CD1c-positive myeloid dendritic cell (primary cell): Measurements from ENCODE around the gene PGA3.
"Not testable (repeated sequence)": the region's sequence is repeated elsewhere in the genome, so short reads cannot be mapped to it uniquely, and the experiment has no call there.

ENCODE experiments used
- DNase-seq: peaks from one replicate; pipeline ENCODE4 v3.0.0-alpha.2; 2016; ENCODE audit errors: extremely low spot score

The PGA3 gene

DNA sequence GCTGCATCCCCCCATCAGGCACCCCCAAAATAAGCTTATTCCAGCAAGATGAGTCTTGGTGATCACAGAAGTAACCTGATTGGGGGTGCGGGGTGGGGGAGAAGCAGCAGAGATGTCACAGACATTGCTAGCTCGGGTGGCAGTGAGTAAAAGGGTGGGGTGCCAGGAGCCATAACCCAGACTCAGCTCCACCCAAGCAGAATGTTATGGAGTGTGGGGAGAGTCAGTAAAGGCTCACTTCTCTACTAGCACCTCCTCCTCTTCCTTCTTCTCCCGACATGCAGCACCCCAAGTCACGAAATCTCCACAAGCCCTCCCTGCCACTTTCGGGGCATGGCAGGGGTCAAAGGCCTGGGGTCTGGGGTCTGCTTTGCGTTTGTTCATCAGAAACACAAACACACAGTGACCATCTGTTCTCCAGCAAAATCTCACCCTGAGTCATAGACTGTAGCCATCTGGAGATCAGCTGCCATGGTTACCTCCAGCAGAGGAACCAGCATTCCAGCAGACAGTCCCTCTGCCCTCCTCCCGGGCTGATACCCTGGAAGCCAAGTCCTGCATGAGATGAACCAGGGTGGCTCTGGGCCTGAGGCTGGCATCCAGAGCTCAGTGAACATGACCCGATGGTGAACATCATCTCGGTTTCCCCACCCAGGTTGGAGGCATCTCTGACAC is 4.5 kb downstream of the PGA3 start:
- DNase-seq, result not testable (repeated sequence)

DNA sequence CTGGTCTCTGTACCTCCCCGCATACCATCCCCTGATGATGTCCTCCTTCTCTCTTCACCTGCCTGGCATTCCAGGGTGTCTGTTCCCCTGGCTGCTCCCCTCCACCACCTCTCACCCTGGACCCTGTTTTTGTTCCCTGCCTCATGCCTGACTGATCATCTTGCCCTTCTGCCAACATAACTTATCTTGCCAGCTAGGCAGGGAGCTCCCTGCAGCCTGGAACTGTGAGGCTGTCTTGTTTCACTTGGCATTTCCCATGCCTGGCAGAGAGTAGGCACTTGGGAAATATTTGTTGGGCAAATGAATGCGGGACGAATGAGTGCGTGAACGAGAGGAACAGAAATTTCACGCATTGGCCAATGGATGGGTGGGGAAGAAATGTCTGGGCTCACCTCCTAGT is 7.3 kb downstream of the PGA3 start:
- DNase-seq, result not testable (repeated sequence)

DNA sequence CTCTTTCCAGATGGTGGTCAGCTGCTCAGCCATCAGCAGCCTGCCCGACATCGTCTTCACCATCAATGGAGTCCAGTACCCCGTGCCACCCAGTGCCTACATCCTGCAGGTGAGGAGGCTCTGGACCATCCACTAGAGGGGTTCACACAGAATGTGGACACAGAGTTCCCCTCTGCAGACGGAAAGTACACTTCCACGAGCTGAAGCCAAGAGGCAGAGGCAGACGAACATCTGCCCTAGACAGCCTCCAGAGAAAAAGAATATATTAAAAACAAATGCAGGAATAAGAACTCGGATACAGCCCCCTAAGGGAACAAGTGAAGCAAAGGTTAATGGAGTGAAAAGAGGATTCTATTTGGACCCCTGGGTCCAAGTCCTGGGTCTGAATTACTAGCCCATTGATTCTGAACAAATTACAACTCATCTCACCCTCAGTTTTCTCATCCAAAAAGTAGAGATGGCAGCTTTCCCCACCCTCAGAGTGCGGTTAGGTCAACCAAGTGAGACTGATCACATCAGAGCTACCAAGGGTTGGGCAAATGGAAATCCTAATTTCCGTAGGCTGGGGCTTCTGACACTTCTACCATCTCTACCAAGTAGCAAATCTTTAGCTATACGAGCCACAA is 8.1 kb downstream of the PGA3 start:
- not testable (repeated sequence) for DNase-seq

DNA sequence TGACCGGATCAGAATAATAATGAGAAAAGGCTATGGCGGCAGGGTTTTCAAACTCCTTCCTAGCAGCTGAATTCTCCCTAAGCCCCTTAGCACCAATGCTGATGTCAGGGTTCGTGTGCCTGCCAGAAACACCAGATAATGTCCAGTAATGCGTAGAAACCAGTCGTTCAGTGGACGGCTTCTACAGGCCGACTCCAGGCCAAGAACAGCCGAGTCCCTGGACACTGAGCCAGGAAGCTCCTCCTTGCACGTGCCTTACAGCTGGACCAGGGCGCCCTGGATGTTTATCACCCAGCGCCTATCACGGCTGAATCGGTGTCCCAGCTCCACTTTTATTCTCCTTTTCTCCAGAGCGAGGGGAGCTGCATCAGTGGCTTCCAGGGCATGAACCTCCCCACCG is 8.9 kb downstream of the PGA3 start:
- DNase-seq, result not testable (repeated sequence)

DNA sequence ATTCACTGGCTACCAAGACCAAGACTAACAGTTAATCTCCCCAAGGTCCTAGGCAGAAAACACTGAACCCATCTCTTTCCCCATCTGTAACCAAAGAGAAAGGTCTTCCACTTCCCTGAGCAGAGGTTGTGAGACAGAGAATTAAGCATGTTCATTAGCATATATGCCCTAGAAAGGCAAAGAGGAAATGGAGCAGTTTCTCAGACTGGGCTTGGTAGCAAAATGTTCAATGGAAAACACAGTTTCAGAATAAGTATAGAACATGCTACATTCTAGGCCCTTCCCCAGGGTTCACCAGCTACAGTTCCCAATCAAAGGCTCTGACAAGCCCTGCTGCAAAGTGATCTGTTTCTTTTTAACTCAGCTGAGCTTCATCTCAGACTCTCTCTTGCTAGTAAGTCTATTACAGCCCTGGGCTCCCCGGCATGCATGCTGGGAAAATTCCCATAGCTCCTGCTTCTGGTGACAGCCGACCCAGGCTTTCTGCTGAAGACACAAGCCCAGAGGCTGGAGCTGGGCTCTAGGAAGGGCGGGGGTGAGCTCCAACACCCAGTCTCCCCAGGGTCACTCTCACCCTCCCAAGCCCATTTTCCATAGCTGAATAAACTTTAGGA is 10.5 kb downstream of the PGA3 start:
- DNase-seq, result not testable (repeated sequence)

DNA sequence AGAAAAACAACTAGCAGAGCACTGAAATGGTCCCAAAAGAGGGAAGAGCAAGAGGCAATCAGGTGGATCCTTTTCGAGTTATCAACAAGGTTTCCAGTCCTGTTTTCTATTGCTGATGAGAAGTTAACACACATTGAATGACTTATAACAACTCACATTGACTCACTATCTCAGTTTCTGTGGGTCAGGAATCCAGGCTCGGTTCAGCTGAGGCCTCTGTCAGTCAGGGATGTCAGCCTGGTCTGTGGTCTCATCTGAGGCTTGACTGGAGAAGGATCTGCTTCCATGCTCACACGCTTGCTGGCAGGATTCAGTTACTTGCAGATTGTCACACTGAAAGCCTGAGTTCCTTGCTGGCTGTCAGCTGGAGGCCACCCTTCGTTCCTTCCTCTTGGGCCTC is 15.0 kb downstream of the PGA3 start:
- DNase-seq, result not testable (repeated sequence)

DNA sequence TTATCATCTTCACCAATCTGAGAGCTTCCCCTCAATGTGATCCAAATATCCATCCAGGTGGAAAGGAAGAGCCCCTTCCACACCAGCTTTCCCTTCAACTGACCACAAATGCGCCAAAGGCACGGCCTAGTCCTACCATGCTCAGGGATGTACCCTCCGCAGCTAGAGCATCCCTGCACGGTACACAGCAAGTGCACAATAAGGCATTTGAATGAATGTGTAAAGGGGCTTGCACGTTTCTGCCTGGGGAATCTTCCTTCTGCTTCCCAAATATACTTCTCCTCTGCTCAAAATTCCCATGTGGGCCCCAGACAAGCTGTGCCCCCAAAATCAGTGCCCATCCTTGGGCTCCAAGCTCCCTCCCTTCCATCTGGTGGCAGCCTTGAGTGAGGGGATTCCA is 15.7 kb downstream of the PGA3 start:
- DNase-seq, result not testable (repeated sequence)

DNA sequence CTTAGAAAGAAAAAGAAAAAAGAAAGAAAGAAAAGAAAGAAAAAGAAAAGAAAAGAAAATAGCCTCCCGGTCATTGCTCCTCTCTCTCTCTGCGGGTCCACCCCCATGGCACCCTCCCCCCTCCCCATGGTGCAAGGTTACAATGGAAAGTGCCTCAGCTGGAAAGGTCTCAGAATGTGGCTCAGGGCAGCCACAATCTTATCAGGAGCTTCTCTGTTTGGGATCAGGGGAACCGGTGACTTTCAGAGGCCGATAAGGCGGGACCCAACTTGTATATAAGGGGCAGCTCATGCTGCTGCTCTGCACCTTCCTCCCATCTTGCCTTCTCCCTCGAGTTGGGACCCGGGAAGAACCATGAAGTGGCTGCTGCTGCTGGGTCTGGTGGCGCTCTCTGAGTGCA is 18.7 kb downstream of the PGA3 start, which contains the start of gene PGA4:
Gene PGA4, plus strand, starts transcription at position 301 of the 400 bp plus-strand sequence. Its CDS starts 54 bp downstream, at position 355.
- not testable (repeated sequence) for DNase-seq

DNA sequence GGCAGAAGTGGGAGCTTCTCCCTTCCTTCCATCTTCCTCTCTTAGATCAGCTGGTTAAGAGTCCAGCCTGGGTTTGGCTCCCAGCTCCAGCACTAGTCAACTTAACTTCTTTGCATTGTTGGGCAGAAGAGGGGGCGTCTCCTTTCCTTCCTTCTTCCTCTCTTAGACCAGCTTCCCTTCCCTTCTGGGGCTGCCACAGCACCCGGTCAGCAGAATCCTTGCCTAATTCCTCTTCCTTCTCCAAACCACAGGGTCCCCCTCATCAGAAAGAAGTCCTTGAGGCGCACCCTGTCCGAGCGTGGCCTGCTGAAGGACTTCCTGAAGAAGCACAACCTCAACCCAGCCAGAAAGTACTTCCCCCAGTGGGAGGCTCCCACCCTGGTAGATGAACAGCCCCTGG is 19.4 kb downstream of the PGA3 start:
- not testable (repeated sequence) for DNase-seq

DNA sequence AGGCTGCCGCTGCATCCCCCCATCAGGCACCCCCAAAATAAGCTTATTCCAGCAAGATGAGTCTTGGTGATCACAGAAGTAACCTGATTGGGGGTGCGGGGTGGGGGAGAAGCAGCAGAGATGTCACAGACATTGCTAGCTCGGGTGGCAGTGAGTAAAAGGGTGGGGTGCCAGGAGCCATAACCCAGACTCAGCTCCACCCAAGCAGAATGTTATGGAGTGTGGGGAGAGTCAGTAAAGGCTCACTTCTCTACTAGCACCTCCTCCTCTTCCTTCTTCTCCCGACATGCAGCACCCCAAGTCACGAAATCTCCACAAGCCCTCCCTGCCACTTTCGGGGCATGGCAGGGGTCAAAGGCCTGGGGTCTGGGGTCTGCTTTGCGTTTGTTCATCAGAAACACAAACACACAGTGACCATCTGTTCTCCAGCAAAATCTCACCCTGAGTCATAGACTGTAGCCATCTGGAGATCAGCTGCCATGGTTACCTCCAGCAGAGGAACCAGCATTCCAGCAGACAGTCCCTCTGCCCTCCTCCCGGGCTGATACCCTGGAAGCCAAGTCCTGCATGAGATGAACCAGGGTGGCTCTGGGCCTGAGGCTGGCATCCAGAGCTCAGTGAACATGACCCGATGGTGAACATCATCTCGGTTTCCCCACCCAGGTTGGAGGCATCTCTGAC is 23.3 kb downstream of the PGA3 start:
- not testable (repeated sequence) for DNase-seq

DNA sequence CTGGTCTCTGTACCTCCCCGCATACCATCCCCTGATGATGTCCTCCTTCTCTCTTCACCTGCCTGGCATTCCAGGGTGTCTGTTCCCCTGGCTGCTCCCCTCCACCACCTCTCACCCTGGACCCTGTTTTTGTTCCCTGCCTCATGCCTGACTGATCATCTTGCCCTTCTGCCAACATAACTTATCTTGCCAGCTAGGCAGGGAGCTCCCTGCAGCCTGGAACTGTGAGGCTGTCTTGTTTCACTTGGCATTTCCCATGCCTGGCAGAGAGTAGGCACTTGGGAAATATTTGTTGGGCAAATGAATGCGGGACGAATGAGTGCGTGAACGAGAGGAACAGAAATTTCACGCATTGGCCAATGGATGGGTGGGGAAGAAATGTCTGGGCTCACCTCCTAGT is 26.1 kb downstream of the PGA3 start:
- DNase-seq, result not testable (repeated sequence)

DNA sequence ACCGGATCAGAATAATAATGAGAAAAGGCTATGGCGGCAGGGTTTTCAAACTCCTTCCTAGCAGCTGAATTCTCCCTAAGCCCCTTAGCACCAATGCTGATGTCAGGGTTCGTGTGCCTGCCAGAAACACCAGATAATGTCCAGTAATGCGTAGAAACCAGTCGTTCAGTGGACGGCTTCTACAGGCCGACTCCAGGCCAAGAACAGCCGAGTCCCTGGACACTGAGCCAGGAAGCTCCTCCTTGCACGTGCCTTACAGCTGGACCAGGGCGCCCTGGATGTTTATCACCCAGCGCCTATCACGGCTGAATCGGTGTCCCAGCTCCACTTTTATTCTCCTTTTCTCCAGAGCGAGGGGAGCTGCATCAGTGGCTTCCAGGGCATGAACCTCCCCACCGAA is 27.7 kb downstream of the PGA3 start:
- DNase-seq, result not testable (repeated sequence)

DNA sequence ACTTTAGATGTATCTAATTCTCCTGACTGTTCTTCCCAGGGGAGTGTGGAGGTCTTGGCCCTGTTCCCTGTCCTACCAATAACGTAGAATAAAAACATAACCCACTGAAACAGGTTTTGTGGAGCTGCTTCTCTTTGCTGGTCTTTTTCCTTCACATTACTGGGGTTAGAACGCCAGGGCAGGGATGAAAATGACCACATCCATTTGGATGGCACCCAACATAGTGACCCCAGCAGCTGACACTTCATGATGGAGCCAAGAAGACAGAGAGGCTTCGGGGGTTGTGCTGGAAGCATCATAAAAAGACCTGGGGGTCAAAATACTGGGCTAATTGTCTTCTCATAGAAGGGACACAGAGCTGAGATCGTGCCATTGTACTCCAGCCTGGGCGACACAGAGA is 28.3 kb downstream of the PGA3 start:
- DNase-seq, result not testable (repeated sequence)

DNA sequence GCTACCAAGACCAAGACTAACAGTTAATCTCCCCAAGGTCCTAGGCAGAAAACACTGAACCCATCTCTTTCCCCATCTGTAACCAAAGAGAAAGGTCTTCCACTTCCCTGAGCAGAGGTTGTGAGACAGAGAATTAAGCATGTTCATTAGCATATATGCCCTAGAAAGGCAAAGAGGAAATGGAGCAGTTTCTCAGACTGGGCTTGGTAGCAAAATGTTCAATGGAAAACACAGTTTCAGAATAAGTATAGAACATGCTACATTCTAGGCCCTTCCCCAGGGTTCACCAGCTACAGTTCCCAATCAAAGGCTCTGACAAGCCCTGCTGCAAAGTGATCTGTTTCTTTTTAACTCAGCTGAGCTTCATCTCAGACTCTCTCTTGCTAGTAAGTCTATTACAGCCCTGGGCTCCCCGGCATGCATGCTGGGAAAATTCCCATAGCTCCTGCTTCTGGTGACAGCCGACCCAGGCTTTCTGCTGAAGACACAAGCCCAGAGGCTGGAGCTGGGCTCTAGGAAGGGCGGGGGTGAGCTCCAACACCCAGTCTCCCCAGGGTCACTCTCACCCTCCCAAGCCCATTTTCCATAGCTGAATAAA is 29.3 kb downstream of the PGA3 start:
- DNase-seq, result not testable (repeated sequence)

DNA sequence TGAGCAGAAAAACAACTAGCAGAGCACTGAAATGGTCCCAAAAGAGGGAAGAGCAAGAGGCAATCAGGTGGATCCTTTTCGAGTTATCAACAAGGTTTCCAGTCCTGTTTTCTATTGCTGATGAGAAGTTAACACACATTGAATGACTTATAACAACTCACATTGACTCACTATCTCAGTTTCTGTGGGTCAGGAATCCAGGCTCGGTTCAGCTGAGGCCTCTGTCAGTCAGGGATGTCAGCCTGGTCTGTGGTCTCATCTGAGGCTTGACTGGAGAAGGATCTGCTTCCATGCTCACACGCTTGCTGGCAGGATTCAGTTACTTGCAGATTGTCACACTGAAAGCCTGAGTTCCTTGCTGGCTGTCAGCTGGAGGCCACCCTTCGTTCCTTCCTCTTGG is 33.8 kb downstream of the PGA3 start:
- DNase-seq, result not testable (repeated sequence)

DNA sequence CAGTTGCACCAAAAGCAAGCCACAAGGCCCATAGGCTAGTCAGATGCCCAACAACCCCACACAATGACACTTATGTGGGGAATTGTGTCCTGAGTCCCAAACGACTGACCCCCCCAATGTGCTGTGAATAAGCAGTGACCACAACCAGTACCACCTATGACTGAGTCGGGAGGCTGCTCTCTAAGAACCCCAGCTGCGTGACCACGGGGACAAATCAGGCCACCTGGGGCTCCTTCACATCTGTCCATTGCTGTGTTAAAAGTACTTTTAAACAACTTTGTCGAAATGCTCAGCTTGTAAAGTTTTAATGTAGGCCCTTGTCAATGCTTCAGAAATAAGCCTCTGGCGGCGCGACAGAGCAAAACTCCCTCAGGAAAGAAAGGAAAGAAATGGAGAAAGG is 37.0 kb downstream of the PGA3 start:
- not testable (repeated sequence) for DNase-seq

DNA sequence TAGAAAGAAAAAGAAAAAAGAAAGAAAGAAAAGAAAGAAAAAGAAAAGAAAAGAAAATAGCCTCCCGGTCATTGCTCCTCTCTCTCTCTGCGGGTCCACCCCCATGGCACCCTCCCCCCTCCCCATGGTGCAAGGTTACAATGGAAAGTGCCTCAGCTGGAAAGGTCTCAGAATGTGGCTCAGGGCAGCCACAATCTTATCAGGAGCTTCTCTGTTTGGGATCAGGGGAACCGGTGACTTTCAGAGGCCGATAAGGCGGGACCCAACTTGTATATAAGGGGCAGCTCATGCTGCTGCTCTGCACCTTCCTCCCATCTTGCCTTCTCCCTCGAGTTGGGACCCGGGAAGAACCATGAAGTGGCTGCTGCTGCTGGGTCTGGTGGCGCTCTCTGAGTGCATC is 37.6 kb downstream of the PGA3 start, which contains the start of gene PGA5:
Gene PGA5, plus strand, starts transcription at position 301 of the 400 bp plus-strand sequence. Its CDS starts 52 bp downstream, at position 353.
- not testable (repeated sequence) for DNase-seq

DNA sequence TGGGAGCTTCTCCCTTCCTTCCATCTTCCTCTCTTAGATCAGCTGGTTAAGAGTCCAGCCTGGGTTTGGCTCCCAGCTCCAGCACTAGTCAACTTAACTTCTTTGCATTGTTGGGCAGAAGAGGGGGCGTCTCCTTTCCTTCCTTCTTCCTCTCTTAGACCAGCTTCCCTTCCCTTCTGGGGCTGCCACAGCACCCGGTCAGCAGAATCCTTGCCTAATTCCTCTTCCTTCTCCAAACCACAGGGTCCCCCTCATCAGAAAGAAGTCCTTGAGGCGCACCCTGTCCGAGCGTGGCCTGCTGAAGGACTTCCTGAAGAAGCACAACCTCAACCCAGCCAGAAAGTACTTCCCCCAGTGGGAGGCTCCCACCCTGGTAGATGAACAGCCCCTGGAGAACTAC is 38.2 kb downstream of the PGA3 start:
- DNase-seq, result not testable (repeated sequence)

DNA sequence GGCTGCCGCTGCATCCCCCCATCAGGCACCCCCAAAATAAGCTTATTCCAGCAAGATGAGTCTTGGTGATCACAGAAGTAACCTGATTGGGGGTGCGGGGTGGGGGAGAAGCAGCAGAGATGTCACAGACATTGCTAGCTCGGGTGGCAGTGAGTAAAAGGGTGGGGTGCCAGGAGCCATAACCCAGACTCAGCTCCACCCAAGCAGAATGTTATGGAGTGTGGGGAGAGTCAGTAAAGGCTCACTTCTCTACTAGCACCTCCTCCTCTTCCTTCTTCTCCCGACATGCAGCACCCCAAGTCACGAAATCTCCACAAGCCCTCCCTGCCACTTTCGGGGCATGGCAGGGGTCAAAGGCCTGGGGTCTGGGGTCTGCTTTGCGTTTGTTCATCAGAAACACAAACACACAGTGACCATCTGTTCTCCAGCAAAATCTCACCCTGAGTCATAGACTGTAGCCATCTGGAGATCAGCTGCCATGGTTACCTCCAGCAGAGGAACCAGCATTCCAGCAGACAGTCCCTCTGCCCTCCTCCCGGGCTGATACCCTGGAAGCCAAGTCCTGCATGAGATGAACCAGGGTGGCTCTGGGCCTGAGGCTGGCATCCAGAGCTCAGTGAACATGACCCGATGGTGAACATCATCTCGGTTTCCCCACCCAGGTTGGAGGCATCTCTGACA is 42.1 kb downstream of the PGA3 start:
- DNase-seq, result not testable (repeated sequence)

DNA sequence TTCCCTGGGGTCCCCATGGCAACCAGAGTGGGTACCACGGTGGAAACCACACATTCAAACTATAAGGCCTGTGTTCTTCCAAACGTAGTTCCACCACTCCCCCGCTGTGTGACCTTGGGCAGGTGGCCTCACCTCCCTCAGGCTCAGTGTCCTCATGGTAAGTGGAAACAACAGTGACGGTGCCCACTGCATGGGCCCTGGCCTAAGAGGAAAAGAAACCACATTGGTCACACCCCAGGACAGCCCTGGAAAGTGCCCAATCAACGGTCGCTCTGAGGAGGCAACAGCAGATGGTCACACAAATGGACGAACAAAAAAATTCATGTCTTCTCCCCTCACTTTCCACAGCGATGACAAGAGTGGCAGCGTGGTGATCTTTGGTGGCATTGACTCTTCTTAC is 44.8 kb downstream of the PGA3 start:
- not testable (repeated sequence) for DNase-seq

DNA sequence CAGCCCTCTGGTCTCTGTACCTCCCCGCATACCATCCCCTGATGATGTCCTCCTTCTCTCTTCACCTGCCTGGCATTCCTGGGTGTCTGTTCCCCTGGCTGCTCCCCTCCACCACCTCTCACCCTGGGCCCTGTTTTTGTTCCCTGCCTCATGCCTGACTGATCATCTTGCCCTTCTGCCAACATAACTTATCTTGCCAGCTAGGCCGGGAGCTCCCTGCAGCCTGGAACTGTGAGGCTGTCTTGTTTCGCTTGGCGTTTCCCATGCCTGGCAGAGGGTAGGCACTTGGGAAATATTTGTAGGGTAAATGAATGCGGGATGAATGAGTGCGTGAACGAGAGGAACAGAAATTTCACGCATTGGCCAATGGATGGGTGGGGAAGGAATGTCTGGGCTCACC is 45.9 kb downstream of the PGA3 start:
- DNase-seq, result not testable (repeated sequence)
